ENCODE results near the gene EID2.

GRCh38 chr19:39497996-39498797 lies 41.8 kb downstream of the EID2 start:
- peak; percentile 7 for TF ChIP-seq CTCF (IDR thresholded peaks at IDR 0.05; ENCODE audit: insufficient read depth, low read depth, low read length)
- no peak for TF ChIP-seq EZH2 (IDR thresholded peaks at IDR 0.05; ENCODE audit: insufficient read depth, low read length)
